Ramos (cell line): ENCODE results near the gene ATP10A.
"Not testable (repeated sequence)": the region's sequence is repeated elsewhere in the genome, so short reads cannot be mapped to it uniquely, and the experiment has no call there.

Experiments
- in situ Hi-C: fragments of 300-500 bp; cut with MboI; formaldehyde crosslinking; loops from one replicate; pipeline ENCODE4 v1.14.3; 2022; ENCODE audit warnings: low sequenced_read_pairs; ENCODE audit not compliant: unreplicated experiment

Gene ATP10A

DNA sequence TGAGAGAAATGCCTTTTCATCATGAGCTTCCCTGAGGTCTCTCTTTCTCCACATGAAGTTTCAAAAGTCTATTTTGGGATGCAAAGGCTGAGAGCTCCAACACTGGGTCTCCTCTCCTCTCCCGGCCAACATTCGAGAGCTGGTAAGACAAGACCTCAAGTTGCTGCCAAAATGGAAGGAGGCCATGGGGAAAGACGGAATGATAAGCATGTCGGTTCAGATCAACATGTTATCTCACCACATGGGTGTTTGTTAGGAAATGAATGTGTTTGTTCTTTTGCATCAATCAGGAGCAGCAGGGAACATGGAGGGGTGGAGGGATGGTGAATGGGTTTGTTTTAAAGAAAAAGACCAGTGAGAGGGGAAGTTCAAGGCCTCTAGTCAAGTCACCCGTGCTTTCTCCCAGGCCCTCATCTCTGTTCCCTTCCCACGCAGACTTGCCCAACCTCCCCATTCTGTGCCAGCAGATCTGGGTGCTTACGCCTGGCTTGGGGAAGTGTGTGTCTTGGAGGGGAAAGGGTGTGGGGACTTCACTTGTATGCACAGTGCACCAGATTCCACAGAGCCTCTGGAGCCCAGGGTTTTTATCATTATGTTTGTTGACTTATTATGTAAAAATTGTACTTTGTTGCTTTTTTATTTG is 23.5 kb upstream of the ATP10A start:
- in situ Hi-C loops = no loop called here

DNA sequence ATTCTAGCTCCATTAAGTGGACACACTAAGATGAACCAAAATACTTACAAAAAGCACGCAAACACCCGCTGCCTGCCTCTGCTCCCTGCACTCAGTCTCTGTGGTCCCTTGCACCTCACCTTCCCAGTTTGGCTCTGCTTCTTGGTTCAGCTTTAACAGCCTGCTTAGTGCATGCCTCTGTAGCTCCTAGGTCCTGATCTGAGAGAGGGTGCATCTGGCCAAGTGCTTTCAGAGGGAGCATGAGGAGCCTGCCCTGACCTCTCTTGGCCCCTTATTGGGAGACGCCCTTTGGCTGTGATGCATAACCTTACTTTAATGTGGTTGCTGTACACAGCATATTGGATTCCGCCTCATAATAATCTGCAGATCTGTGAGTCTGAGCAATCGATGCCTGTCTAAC is 21.2 kb upstream of the ATP10A start:
- in situ Hi-C loops = no loop called here

GRCh38 chr15:25883463-25884259 is 20.5 kb upstream of the ATP10A start:
- in situ Hi-C loops = no loop called here

- in situ Hi-C loops = no loop called here
Observed at GRCh38 chr15:25882466-25882865, 19.3 kb upstream of the ATP10A start.

GRCh38 chr15:25880877-25881276 is 17.8 kb upstream of the ATP10A start:
- in situ Hi-C loops = not testable (repeated sequence)

DNA sequence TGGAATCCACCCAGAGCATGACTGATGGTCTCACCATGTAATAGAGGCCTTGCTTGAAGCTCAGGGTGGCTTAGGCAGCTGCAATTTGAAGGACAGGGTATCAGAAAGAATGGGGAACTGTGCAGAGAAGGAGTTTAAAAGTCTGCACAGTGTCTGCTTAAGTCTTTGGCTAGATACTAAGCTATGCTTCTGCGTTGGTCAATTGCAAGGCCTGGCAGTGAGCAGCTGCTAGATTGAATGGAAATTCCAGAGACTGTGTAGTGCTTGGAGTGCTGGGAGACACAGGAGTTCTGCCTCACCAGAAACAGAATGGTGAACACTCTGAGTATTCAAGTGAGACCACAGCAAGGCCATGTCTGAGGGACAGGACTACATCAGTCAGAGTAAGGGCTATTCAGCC is 17.3 kb upstream of the ATP10A start:
- in situ Hi-C loops = no loop called here

DNA sequence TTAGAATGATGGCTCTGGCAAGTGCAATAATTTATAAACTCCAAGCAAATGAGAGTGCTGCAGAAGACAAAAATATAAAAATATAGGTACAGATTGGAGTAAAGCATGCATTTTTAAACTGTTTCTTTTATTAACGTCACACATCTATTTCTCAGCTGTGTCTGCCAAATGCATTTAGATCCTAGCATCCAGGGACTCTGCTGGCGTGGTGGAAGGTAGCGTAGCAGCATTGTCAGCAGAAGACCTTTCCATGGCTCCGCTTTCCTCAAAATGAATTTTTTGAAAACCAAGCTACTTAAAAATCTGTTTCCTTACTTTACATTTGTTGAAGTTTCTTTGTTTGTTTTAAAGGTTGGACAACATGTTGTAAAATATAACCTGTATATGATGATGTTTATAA is 16.3 kb upstream of the ATP10A start:
- in situ Hi-C loops = no loop called here

DNA sequence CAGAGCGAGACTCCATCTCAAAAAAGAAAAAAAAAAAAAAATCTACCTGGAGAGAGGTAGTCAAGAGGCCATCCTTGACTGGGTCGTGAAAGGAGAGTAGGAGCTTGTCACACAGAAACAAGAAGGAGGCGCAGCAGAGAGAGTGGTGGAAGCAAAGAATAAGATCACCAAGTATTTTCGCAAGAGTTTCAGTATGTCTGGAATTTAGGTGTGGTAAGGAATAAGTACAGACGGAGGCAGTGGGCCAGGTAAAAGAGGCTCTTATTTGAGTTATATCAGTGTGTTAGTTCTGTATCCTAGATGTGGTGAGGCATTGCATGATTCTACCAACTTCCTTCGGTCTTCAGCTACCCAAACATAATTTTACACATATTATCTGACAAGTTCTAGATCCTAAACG is 14.6 kb upstream of the ATP10A start:
- in situ Hi-C loops = no loop called here

DNA sequence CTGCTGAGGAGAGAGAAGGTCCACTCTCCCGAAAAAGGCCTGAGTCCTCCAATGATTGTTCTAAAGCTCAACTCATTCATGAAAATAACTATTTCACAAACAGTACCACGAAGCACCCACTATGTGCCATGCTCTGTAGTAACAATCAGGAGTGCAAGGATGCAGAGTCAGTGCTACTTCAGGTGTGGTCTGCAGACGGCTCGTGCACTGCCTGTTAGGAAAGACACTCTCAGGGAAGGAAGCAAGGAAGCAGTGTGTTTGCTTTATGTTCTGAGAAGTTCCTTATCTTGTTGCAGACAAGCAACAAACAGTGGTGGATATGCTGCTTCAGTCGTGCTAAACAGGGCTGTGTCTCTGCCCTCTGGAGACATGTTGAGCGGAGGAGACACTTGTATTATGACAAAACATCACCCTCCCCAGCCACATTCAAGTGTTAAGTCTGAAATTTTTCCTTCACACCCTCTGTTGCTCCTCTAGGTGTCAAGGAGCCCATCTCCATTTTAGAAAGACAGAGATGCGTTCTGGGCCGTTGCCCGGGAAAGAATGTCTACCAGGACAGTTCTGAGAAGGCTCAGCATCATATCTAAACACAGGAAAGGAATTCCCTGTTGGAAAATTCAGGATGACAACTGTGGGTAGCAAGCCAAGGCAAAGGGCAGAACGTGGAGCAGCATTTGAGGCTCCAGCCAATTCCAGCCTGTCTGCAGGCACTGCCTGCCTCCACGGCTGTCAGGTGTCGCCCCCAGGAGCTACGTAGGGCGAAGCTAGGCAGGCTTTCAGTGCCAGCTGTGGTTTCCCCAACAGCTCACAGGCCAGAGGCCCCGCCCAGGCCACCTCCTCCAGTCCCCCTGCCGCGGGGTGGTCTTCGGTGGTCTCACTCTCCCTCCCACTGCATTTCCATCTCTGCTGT is 13.4 kb upstream of the ATP10A start:
- in situ Hi-C loops = no loop called here

- in situ Hi-C loops = no loop called here
Observed at GRCh38 chr15:25875566-25875965, 12.4 kb upstream of the ATP10A start.

- in situ Hi-C loops = no loop called here
Observed at GRCh38 chr15:25874379-25874778, 11.3 kb upstream of the ATP10A start.

DNA sequence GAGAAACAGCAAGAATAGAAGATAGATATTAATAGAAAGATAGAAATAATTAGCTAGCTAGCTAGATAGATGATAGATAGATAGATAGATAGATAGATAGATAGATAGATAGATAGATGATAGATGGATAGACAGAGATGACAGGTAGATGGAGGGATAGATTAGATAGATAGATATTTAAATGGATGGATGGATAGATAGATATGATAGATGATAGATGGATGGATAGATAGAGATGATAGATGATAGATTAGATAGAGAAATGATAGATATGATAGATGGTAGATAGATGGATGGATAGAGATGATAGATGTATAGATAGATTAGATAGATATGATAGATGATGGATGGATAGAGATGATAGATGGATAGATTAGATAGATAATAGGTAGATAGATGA is 8.3 kb upstream of the ATP10A start:
- in situ Hi-C loops = no loop called here

- in situ Hi-C loops = no loop called here
Observed at GRCh38 chr15:25870938-25871337, 7.8 kb upstream of the ATP10A start.

GRCh38 chr15:25869701-25870100 is 6.6 kb upstream of the ATP10A start:
- in situ Hi-C loops = no loop called here

GRCh38 chr15:25866874-25867273 is 3.7 kb upstream of the ATP10A start:
- in situ Hi-C loops = no loop called here

GRCh38 chr15:25866251-25866650 is 3.1 kb upstream of the ATP10A start:
- in situ Hi-C loops = no loop called here

GRCh38 chr15:25864966-25865365 is 1.8 kb upstream of the ATP10A start:
- in situ Hi-C loops = no loop called here

- in situ Hi-C loops = no loop called here
Observed at GRCh38 chr15:25863968-25864580, 947 bp upstream of the ATP10A start.

DNA sequence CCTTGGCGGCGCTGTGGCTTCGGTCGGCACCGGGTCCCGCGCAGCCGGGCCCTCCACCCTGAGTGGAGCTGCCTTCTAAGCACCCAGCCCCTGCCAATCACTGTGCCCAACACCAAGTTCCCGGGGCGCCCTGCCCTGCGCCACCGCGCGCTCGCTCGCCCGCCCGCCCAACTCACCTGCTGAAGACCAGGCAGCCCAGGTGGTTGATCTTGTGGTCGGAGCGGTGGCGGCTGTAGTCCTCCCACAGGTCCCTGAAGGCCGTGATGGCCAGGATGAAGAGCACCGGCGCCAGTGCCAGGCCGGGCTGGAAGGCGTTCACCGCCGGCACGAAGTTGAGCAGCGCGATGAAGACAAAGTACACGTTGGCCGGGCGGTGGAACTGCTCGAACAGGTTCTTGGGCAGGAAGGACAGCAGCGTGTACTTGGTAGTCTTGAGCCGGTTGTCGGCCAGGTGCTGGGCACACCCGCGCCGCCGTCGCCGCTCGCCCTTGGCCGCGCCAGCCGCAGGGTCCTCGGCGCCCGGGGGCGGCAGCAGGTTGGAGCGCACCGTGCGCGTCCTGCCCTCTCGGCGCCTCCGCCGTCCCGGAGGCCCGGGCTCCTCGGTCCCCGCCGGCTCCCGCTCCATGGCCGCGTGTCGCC is 536 bp downstream of the ATP10A start:
- in situ Hi-C loops = no loop called here

DNA sequence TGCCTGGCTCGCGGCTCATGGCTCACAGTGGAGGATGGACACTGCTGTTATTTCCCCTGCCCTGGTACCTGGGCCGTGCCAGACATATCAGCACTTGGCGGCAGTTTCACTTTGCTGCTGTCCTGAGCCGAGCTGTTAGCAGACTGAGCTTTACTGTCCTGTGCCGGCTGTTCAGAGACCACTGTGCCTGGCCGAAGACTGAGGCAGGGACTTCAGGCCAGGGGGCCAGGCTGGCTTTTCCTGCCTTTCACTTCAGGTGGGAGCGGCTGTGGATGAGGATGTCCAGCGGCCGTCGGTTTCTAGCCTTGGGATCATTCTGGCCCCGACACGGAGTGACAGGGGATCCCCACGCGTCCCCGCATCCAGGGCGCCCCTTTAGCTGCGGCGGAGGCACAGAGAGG is 1.1 kb downstream of the ATP10A start:
- in situ Hi-C loops = no loop called here
